ENCODE measurements around the gene TRERF1.

Gene TRERF1

DNA sequence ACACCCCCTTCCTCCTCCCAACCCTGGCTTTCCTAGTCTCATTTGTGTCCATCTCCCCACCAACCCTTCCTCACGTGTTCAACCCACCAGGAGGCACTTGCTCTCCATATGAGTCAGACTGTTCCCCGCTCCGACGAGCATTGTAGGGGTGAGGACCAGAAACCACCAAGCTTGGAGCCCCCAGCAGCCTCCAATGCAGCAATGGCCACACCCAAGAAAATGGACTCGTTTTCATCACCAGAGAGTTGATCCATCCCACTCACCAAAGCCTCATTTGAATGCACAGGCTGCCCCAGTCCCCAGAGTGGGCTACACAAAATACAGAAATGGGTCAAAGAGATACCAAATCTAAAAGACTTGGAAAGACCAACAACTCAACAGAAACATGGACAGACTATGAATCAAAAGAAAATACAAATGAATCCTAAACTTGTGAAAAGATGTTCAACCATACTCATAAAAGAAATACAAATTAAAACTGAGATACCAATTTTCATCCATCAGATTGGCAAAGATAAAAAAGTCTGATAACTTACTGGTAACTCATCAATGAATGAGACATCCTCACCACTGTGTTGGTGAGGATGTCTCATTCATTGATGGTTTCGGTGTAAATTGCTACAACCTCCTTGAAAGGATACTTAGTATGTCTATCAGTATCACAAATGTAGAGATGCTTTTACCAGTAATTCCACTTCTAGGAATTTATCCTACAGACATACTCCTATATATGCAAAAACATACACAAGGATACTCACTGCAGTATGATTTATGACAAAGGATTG lies 68.1 kb downstream of the TRERF1 start:
- Mint-ChIP-seq H3K27ac (no peak overlapping the region), H3K4me1 (no peaks in the 10 kb centered on the region), H3K27me3 (ENCODE audit: low read depth) (no peaks in the 10 kb centered on the region), H3K36me3 (ENCODE audit: low read depth) (no peaks in the 10 kb centered on the region), H3K4me3 (no peak overlapping the region), H3K9me3 (no peaks in the 10 kb centered on the region)
- TF ChIP-seq, protein P1, sequence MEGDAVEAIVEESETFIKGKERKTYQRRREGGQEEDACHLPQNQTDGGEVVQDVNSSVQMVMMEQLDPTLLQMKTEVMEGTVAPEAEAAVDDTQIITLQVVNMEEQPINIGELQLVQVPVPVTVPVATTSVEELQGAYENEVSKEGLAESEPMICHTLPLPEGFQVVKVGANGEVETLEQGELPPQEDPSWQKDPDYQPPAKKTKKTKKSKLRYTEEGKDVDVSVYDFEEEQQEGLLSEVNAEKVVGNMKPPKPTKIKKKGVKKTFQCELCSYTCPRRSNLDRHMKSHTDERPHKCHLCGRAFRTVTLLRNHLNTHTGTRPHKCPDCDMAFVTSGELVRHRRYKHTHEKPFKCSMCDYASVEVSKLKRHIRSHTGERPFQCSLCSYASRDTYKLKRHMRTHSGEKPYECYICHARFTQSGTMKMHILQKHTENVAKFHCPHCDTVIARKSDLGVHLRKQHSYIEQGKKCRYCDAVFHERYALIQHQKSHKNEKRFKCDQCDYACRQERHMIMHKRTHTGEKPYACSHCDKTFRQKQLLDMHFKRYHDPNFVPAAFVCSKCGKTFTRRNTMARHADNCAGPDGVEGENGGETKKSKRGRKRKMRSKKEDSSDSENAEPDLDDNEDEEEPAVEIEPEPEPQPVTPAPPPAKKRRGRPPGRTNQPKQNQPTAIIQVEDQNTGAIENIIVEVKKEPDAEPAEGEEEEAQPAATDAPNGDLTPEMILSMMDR (IDR thresholded peaks at IDR 0.05; ENCODE audit: unreplicated experiment in 3 of 3) = no peak

DNA sequence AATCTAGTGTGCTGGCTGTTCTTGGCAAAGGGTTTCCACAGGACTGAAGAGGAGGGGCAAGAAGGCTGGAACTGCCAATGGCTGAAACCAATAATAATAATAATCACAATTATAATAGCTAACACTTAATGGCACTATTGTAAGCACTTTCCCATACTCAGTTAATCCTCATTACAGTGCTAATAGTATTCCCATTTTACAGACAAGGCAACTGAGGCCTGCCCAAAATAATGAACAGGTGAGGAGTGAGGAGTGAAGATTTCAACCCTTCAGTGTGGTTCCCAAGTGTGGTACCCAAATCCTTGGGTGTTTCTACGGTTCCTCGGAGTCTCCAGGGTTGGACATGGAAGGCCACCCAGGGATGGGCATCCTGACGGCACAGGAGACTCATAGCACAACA lies 69.9 kb downstream of the TRERF1 start:
- Mint-ChIP-seq H3K4me1 (no peaks in the 10 kb centered on the region), H3K9me3 (no peaks in the 10 kb centered on the region), H3K27ac (no peak overlapping the region), H3K4me3 (no peak overlapping the region), H3K36me3 (ENCODE audit: low read depth) (no peaks in the 10 kb centered on the region), H3K27me3 (ENCODE audit: low read depth) (no peaks in the 10 kb centered on the region)
- TF ChIP-seq, protein P1 (IDR thresholded peaks at IDR 0.05; ENCODE audit: unreplicated experiment in 3 of 3) = no peak

DNA sequence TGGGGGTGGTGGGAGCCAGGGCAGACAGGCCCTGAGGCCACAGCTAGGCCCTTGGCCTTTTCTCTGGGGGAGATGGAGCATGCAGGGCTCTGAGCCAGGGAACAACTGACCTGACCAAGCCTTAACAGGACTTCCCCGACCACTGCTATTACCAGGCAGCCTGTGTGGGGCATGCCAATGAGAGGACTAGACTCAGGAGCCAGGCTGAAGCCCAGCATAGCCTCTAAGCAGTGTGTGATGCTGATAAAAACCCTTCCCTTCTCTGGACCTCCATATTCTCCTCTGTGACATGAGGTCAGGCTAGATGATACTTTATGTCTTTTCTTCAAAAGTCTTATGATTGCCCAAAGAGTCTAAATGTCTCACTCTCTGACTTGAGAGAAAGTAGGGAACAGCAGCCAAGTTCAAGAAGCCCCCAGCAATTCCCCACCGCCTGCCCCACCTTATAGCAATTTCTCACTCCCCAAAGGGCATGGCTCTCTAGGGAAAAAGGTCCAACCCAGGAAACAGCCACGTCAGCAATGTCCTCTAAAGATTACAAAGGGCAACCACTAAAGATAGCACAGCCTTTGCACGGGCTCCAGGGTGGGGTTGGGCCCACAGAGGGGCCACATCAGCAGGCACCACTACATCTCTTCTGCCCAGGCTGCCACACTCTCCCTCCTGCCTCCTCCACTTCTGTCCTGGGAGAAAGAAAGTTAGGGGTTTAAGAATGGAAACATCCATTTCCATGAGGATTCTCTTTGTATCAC lies 71.3 kb downstream of the TRERF1 start:
- Mint-ChIP-seq H3K4me3 (no peak overlapping the region), H3K4me1 (no peaks in the 10 kb centered on the region), H3K27ac (no peak overlapping the region), H3K9me3 (no peaks in the 10 kb centered on the region), H3K36me3 (ENCODE audit: low read depth) (no peaks in the 10 kb centered on the region), H3K27me3 (ENCODE audit: low read depth) (no peaks in the 10 kb centered on the region)
- TF ChIP-seq, protein P1 (IDR thresholded peaks at IDR 0.05; ENCODE audit: unreplicated experiment in 3 of 3) = no peak

DNA sequence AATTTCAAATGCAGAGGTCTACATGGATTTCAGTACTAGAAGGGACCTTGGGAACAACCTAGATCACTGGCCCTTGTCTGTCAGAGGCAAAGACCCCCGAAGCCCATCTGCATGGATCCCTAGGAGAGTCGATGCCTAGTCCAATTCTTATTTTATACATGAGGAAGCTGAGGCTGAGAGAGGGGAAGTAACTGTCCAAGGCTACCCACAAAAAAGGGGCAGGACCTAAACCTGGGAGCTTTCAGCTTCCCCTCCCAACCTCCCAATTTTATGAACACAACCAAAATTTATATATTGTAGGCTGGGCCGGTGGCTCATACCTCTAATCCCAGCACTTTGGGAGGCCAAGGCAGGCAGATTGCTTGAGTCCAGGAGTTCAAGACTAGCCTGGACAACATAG lies 73.2 kb downstream of the TRERF1 start:
- H3K9me3 Mint-ChIP-seq = no peaks in the 10 kb centered on the region

DNA sequence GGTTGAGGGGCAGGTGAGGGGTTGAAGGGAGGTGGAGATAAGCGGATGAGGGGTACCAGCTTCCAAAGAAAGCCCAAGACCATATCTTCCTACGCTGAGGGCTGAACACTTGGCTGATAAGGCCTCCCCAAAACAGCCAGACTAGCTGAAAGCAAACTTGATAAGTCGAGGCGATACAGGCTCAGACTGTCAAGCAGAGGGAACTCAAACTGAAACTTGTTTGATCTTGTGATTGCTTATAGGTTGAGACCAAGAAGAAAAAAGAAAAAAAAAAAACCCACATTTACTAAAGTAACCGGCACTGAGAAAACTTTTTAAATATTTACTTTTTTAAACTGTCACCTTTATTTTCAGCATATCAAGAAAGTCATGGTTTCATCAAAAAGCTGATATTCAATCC lies 73.6 kb downstream of the TRERF1 start:
- Mint-ChIP-seq H3K27me3 (ENCODE audit: low read depth) (no peaks in the 10 kb centered on the region), H3K4me3 (no peak overlapping the region), H3K9me3 (no peaks in the 10 kb centered on the region), H3K36me3 (ENCODE audit: low read depth) (no peaks in the 10 kb centered on the region), H3K4me1 (no peaks in the 10 kb centered on the region), H3K27ac (no peak overlapping the region)
- TF ChIP-seq, protein P1 (IDR thresholded peaks at IDR 0.05; ENCODE audit: unreplicated experiment in 3 of 3) = no peak

More for the DNA sequence above, 73.2 kb downstream of the TRERF1 start:
- H3K27ac Mint-ChIP-seq = no peak overlapping the region
- no peak overlapping the region for H3K4me3 Mint-ChIP-seq
- TF ChIP-seq, protein P1 (IDR thresholded peaks at IDR 0.05; ENCODE audit: unreplicated experiment in 3 of 3) = no peak
- H3K36me3 Mint-ChIP-seq (ENCODE audit: low read depth) = no peaks in the 10 kb centered on the region
- no peaks in the 10 kb centered on the region for H3K27me3 Mint-ChIP-seq (ENCODE audit: low read depth)
- H3K4me1 Mint-ChIP-seq = no peaks in the 10 kb centered on the region

Measured in nephron (organoid).